Heart left ventricle (tissue), 16 donors: ENCODE measurements around the gene ILDR2. TPM values are rescaled to one million over a fixed set of nuclear protein-coding genes. Genes with fewer than 3 reads are reported as not detected.

Source experiments
- ATAC-seq, 4 donors: fragments of 200-7000 bp; cut with Tn5 transposase; one replicate each; pipeline ENCODE4 v1.9.1; 2020 to 2022; ENCODE audit warnings: moderate library complexity in 4 of 4, mild to moderate bottlenecking in 3 of 4, moderate number of reproducible peaks in 1 of 4
- DNase-seq, 5 donors: peaks; one replicate each; pipeline ENCODE4 v3.0.0-alpha.2; 2020
- H3K27ac ChIP-seq, 12 donors: fragments of 200-600 bp; sonication (generic) in 4 of 12; one replicate each; pipeline versions ENCODE4 v1.5.0 to v1.8.0; 2016 to 2022; ENCODE audit warnings: mild to moderate bottlenecking in 2 of 12
- H3K27me3 ChIP-seq, 9 donors: fragments of 200-600 bp; sonication (generic) in 2 of 9; one replicate each; pipeline versions ENCODE4 v1.5.1 to v1.8.0; 2016 to 2022; ENCODE audit warnings: mild to moderate bottlenecking in 3 of 9
- H3K36me3 ChIP-seq, 9 donors: fragments of 200-600 bp; sonication (generic) in 2 of 9; one replicate each; pipeline versions ENCODE4 v1.5.0 to v1.8.0; 2018 to 2022; ENCODE audit warnings: mild to moderate bottlenecking in 2 of 9
- H3K4me1 ChIP-seq, 12 donors: fragments of 200-600 bp; sonication (generic) in 4 of 12; one replicate each; pipeline versions ENCODE4 v1.5.0 to v1.8.0; 2016 to 2022; ENCODE audit warnings: mild to moderate bottlenecking in 3 of 12
- H3K4me3 ChIP-seq, 12 donors: fragments of 200-600 bp; sonication (generic) in 4 of 12; one replicate each; pipeline versions ENCODE4 v1.5.0 to v1.8.0; 2017 to 2022; ENCODE audit warnings: mild to moderate bottlenecking in 9 of 12, moderate library complexity in 4 of 12
- H3K9me3 ChIP-seq, 12 donors: fragments of 200-600 bp; sonication (generic) in 4 of 12; one replicate each; pipeline versions ENCODE4 v1.5.0 to v1.8.0; 2016 to 2022; ENCODE audit warnings: mild to moderate bottlenecking in 1 of 12
- POLR2A ChIP-seq, 2 donors: fragments of 450-650 bp; IDR thresholded peaks; one replicate each; pipeline ENCODE4 v1.6.1; 2017; ENCODE audit warnings: antibody characterized with exemption in 2 of 2, mild to moderate bottlenecking in 2 of 2, moderate library complexity in 2 of 2
- WGBS, 4 donors: extraction: QIAGEN DNeasy Blood & Tissue Kit in 2 of 4; methylation state at CpG; one replicate each; pipeline versions ENCODE4 v1.1.5 to v1.1.7; 2013 to 2018; 5-methylcytosine and 5-hydroxymethylcytosine counted together
- intact Hi-C, 10 donors: fragments of 100-400 bp; cut with DNase I; formaldehyde crosslinking; loops; one replicate each; pipeline versions ENCODE4 v1.11.1 to v1.14.2; 2022
- polyA plus RNA-seq, 2 donors: library from polyadenylated mRNA; stranded (reverse); fragments of 200-250 nt; gene quantifications; one replicate each; pipeline ENCODE4 v1.2.3, GENCODE V29; 2013
- total RNA-seq, 9 donors: library from RNA; depleted of rRNA in 2 of 9; stranded (reverse); fragments of >200 nt in 2 of 9; fragmentation: NEBNext Ultra II Directional in 3 of 9; extraction: Animal tissue kit (Norgen Biotek cat#: 25700) in 3 of 9; gene quantifications; one replicate each; pipeline versions ENCODE4 v1.1.0 to v1.2.4, GENCODE V29; 2016 to 2023
- TF ChIP-seq, protein P1 (sequence below), 12 donors: fragments of 200-600 bp; sonication (generic) in 4 of 12; IDR thresholded peaks; one replicate each; pipeline versions ENCODE4 v1.5.0 to v1.8.0; 2018 to 2022; ENCODE audit warnings: antibody characterized with exemption in 12 of 12, mild to moderate bottlenecking in 5 of 12
- donor health status: ischemic (EF 13 %, LVEDD 7.1; RV severe dilation, severe dysfunction).
- donor health status: healthy with polysubstance abuse.
- donor health status: DM: no; HTN: yes; CAD: no.
- donor health status: DM: no; HTN: no; CAD: no.
- donor health status: ischemic (EF 25% LVEDD 6.9; RV normal size, moderate dysfunction).
- donor health status: ischemic (EF 25% LVEDD 5.7; RV mildly dilated, moderate dysfunction).
- donor health status: healthy.
- donor health status: DM: yes; HTN: yes; CAD: no.
- donor health status: ischemic (EF 35%, LVEDD 5.7; RV mildly dilated, moderate dysfunction).
- donor health status: nonischemic (EF 11% LVEDD 7.7; RV severe dilation, severe dysfunction).
- donor health status: DM: yes; HTN: yes; CAD: no.
- donor health status: PGD.
- donor health status: ischemic (EF 29% LVEDD 5.4; RV normal size, mild dysfunction).
- donor health status: nonischemic (EF 23%, LVEDD 6.1; RV moderate dilation, normal function).

The ILDR2 gene
- total and polyA plus RNA-seq, 11 donors: 0.84 to 12.4 (median 5.8) TPM

DNA sequence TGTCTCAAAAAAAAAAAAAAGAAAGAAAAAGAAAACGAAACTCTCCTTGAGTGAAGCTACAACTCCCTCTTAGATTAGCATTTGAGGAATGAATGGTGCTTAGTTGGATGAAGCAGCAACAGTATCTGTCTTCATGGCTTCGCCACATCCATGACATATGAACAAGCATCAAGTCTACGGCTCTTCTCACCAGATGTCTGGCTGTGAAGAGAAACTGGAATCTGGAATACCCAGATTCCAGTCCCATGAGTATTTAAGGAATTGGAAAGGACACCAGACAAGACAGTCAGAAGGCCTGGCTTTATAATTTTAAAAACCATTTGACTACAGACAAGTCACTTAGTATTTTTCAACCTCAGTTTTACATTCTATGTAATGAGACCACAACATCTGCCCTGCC is 61.2 kb downstream of the ILDR2 start:
- WGBS, 4 donors: 81 to 87% (median 83%) methylated on average over 3 of the region's 3 CpGs
- TF ChIP-seq, protein P1, sequence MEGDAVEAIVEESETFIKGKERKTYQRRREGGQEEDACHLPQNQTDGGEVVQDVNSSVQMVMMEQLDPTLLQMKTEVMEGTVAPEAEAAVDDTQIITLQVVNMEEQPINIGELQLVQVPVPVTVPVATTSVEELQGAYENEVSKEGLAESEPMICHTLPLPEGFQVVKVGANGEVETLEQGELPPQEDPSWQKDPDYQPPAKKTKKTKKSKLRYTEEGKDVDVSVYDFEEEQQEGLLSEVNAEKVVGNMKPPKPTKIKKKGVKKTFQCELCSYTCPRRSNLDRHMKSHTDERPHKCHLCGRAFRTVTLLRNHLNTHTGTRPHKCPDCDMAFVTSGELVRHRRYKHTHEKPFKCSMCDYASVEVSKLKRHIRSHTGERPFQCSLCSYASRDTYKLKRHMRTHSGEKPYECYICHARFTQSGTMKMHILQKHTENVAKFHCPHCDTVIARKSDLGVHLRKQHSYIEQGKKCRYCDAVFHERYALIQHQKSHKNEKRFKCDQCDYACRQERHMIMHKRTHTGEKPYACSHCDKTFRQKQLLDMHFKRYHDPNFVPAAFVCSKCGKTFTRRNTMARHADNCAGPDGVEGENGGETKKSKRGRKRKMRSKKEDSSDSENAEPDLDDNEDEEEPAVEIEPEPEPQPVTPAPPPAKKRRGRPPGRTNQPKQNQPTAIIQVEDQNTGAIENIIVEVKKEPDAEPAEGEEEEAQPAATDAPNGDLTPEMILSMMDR (IDR thresholded peaks at IDR 0.05): no peak
- TF ChIP-seq POLR2A (IDR thresholded peaks at IDR 0.05): no peak
- peaks cover 0 to 8% (median 0%) of the 10 kb centered on the region in 12 donors for H3K4me1 ChIP-seq
- peaks cover 0 to 15% (median 2%) of the 10 kb centered on the region in 9 donors for H3K27me3 ChIP-seq
- DNase-seq (no peak), ATAC-seq (no peak)
- peaks cover 0 to 13% (median 0%) of the 10 kb centered on the region in 12 donors for H3K9me3 ChIP-seq
- intact Hi-C loops: no loop called here
- no peak overlapping the region for H3K4me3 ChIP-seq
- H3K27ac ChIP-seq: no peak overlapping the region
- H3K36me3 ChIP-seq: no peaks in the 10 kb centered on the region

DNA sequence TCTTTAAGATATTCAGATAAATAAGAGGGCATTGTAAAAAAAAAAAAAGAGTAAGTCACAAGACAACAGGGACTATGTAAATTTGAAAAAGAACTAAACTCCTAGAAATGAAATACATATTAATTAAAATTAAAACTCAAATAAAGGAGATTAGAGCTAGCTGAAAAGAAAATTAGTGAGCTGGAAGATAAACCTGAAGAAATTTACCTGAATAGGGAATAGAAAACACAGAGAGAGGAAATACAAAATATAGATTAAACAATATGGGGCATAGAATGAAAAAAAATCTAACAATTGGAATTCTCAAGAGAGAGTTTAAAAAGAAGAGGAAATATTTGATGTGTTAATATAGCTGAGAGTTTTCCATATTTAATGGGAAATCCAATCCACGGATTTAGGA is 63.7 kb downstream of the ILDR2 start:
- H3K4me3 ChIP-seq: no peak overlapping the region
- peaks cover 0 to under 1% (median 0%) of the 10 kb centered on the region in 9 donors for H3K27me3 ChIP-seq
- no peak for ATAC-seq
- DNase-seq: no peak
- peaks cover 0 to 13% (median 0%) of the 10 kb centered on the region in 12 donors for H3K9me3 ChIP-seq
- no peaks in the 10 kb centered on the region for H3K4me1 ChIP-seq
- no peak overlapping the region for H3K27ac ChIP-seq
- intact Hi-C loops: loop anchor here in 4 of 10 donors (2.0 kb wide), 3 partner anchors 27 to 147 kb away; no protein-coding TSS in a partner anchor
- H3K36me3 ChIP-seq: no peaks in the 10 kb centered on the region
- TF ChIP-seq, protein P1 (IDR thresholded peaks at IDR 0.05): no peak
- TF ChIP-seq POLR2A (IDR thresholded peaks at IDR 0.05): no peak
- 82 to 88% (median 85%) methylated on average over 1 of the region's 1 CpG for WGBS, 4 donors

DNA sequence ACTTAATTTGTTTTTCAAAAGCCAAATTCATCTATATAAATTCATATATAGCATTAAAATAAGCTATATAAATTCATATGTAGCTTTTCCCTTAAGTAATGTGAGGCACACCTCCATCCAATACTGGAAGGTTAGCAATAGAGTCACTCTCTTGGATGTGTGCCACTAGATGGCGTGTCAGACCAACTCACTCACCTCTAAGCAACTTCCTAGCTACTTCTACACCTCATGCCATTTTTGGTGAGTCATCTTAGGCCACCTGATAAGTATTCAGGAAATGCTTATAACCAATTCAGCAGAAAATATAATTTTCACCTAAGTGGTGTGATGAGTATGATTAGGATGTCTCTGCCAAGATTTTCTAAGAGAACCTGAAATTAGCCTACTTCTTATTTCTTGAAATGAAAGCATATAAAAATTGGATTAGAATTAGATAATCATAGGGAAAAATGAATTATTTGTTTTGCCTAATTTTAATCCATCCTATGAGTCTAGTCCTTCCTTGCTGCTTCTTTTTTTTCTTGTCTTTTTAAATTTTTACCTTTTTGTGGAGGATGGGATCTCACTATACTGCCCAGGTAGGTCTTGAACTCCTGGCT is 64.8 kb downstream of the ILDR2 start:
- Histone ChIP-seq H3K9me3 (peaks cover 0 to 13% (median 0%) of the 10 kb centered on the region in 12 donors), H3K36me3 (no peaks in the 10 kb centered on the region), H3K4me3 (no peak overlapping the region), H3K27me3 (no peaks in the 10 kb centered on the region), H3K4me1 (no peaks in the 10 kb centered on the region), H3K27ac (no peak overlapping the region)
- ATAC-seq (peak; percentile 84 to 94 (median 92)), DNase-seq (peak in 4 of 5 donors; percentile 51 to 58 (median 56))
- TF ChIP-seq, protein P1 (IDR thresholded peaks at IDR 0.05): peak; percentile 39 to 82 (median 68)
- TF ChIP-seq POLR2A (IDR thresholded peaks at IDR 0.05): no peak
- intact Hi-C loops: loop anchor here in 6 of 10 donors (1.0 to 2.0 kb wide), 5 partner anchors 26 to 149 kb away; no protein-coding TSS in a partner anchor
- 0 to 6% (median 2%) methylated on average over 1 of the region's 1 CpG for WGBS, 4 donors

DNA sequence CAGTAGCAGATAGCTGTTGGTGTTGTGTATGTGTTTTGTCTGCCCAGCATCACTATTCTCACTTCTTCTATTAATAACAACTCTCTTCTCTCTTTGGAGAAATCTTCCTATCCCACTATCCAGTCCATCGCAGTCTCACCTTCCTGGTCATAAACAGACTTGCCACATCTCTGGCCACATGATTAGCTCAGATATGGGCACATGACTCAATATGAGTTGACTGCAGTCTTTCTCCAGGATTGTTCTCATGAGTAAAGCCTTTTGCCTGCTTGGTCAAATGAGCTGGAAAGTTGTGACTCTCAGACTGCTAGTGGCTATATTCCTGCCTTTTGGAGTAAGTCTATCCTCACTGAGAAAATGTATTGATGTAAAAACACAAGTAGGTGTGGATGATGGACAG is 66.4 kb downstream of the ILDR2 start:
- H3K9me3 ChIP-seq: peaks cover 0 to 13% (median 0%) of the 10 kb centered on the region in 12 donors
- no peaks in the 10 kb centered on the region for H3K36me3 ChIP-seq
- no peaks in the 10 kb centered on the region for H3K4me1 ChIP-seq
- TF ChIP-seq, protein P1 (IDR thresholded peaks at IDR 0.05): no peak
- no peak for TF ChIP-seq POLR2A (IDR thresholded peaks at IDR 0.05)
- WGBS, 4 donors: 67 to 91% (median 87%) methylated on average over 1 of the region's 1 CpG
- DNase-seq: no peak
- no peak for ATAC-seq
- H3K27ac ChIP-seq: no peak overlapping the region
- intact Hi-C loops: loop anchor here in 4 of 10 donors (2.0 to 10.0 kb wide), 3 partner anchors 148 to 296 kb away; no protein-coding TSS in a partner anchor
- H3K27me3 ChIP-seq: no peaks in the 10 kb centered on the region
- no peak overlapping the region for H3K4me3 ChIP-seq
